Panc1 (cell line): ENCODE data around the gene MNDA. TPM values are rescaled to one million over a fixed set of nuclear protein-coding genes. Genes with fewer than 3 reads are reported as not detected.

Experiments used
- ATAC-seq: fragments of 200-7000 bp; cut with Tn5 transposase; 2 replicates; pipeline ENCODE4 v1.9.1; 2020; ENCODE audit warnings: mild to moderate bottlenecking, moderate library complexity
- Bru-seq: library from RNA; stranded (reverse); fragments of 400-500 nt; gene quantifications from one replicate; lab custom pipeline; 2021; lab: Mats Ljungman, UMichigan
- BruChase-seq, 2 experiments: library from RNA; stranded (reverse); fragments of 400-500 nt; gene quantifications; one replicate each; lab custom pipeline; 2021; lab: Mats Ljungman, UMichigan
- BruUV-seq: library from RNA; stranded (reverse); fragments of 400-500 nt; replicated peaks from 2 replicates; lab custom pipeline; 2021; lab: Mats Ljungman, UMichigan
- CTCF ChIA-PET: fragments of 300-600 bp; sonication (Branson Sonifier 250); formaldehyde crosslinking; loops from one replicate; lab custom pipeline; 2022; ENCODE audit warnings: antibody characterized with exemption; lab: Charles Lee
- POLR2A ChIA-PET: fragments of 300-600 bp; sonication (Branson Sonifier 250); formaldehyde crosslinking; loops from one replicate; lab custom pipeline; 2022; ENCODE audit warnings: antibody characterized with exemption; lab: Charles Lee
- DNase-seq: peaks from one replicate; pipeline ENCODE4 v3.0.0-alpha.2; 2010; ENCODE audit warnings: low read depth, low spot score
- H3K27ac ChIP-seq: 2 replicates; pipeline ENCODE4 v1.5.1; 2011; ENCODE audit warnings: mild to moderate bottlenecking, low read length, inconsistent platforms
- H3K27me3 ChIP-seq: fragments of 200-500 bp; sonication (Bioruptor generic); 2 replicates; pipeline ENCODE4 v1.6.0; 2014; ENCODE audit warnings: low read length, inconsistent platforms; ENCODE audit not compliant: control insufficient read depth, insufficient read depth
- H3K36me3 ChIP-seq: fragments of 200-500 bp; sonication (Bioruptor generic); 2 replicates; pipeline ENCODE4 v1.5.1; 2014; ENCODE audit warnings: inconsistent platforms, mild to moderate bottlenecking, low read length, moderate library complexity; ENCODE audit not compliant: control insufficient read depth, insufficient read depth
- H3K4me1 ChIP-seq: 2 replicates; pipeline ENCODE4 v1.5.1; 2011; ENCODE audit warnings: inconsistent platforms, mild to moderate bottlenecking, low read length, moderate library complexity; ENCODE audit not compliant: control insufficient read depth, insufficient read depth
- H3K4me3 ChIP-seq, 2 experiments: 2 replicates each; pipeline ENCODE4 v1.5.1; 2011 to 2012; ENCODE audit warnings: low read depth in 2 of 2, low read length in 2 of 2, mild to moderate bottlenecking in 2 of 2, inconsistent platforms in 1 of 2, moderate library complexity in 1 of 2
- H3K9me3 ChIP-seq: fragments of 200-500 bp; sonication (Bioruptor generic); 2 replicates; pipeline ENCODE4 v1.5.1; 2014; ENCODE audit warnings: low read depth, mild to moderate bottlenecking, inconsistent platforms, low read length, moderate library complexity; ENCODE audit not compliant: control insufficient read depth, insufficient read depth
- CTCF ChIP-seq: fragments of 450-650 bp; IDR thresholded peaks from 2 replicates; pipeline ENCODE4 v1.5.1; 2017; ENCODE audit warnings: mild to moderate bottlenecking
- POLR2AphosphoS5 ChIP-seq: IDR thresholded peaks from 2 replicates; pipeline ENCODE4 v1.6.1; 2012; ENCODE audit warnings: mild to moderate bottlenecking, low read depth, low read length, moderate library complexity
- REST ChIP-seq, 2 experiments: IDR thresholded peaks; 2 replicates each; pipeline ENCODE4 v1.6.1; 2011 to 2012; ENCODE audit warnings: low read depth in 2 of 2, control low read depth in 1 of 2, low read length in 1 of 2, mild to moderate bottlenecking in 1 of 2, moderate library complexity in 1 of 2; ENCODE audit not compliant: insufficient read depth in 1 of 2
- SIN3A ChIP-seq: IDR thresholded peaks from 2 replicates; pipeline ENCODE4 v1.6.1; 2012; ENCODE audit warnings: low read depth, mild to moderate bottlenecking, low read length, moderate library complexity, borderline replicate concordance; ENCODE audit not compliant: insufficient read depth
- TCF7L2 ChIP-seq: IDR thresholded peaks from 2 replicates; pipeline ENCODE4 v1.6.1; 2011; ENCODE audit warnings: mild to moderate bottlenecking, low read depth, low read length, inconsistent platforms
- in situ Hi-C: cut with HindIII; loops from 2 replicates; pipeline ENCODE4 v1.10.0; 2016; ENCODE audit warnings: low sequenced_read_pairs, low pct_unique_long_range_greater_than_20kb
- intact Hi-C: fragments of 100-400 bp; cut with micrococcal nuclease; formaldehyde crosslinking; loops from one replicate; pipeline ENCODE4 v1.10.0; 2022; ENCODE audit not compliant: unreplicated experiment
- long read RNA-seq: library from polyadenylated mRNA; unstranded; transcript quantifications from one replicate; pipeline ENCODE4 v2.0.0, GENCODE V29; 2021; ENCODE audit not compliant: unreplicated experiment
- polyA plus RNA-seq: library from polyadenylated mRNA; unstranded; fragments of >200 nt; gene quantifications from one replicate; pipeline ENCODE4 v1.2.1, GENCODE V29; 2012; ENCODE audit warnings: missing spikeins; ENCODE audit not compliant: insufficient read length
- total RNA-seq: library from RNA; stranded (reverse); gene quantifications from one replicate; pipeline ENCODE4 v1.2.1, GENCODE V29; 2021; ENCODE audit not compliant: unreplicated experiment

Gene MNDA
- total RNA-seq (not detected), Bru-seq, nascent RNA (percentile 5 among the genes with signal in this experiment), BruChase-seq, experiment 1, labeled RNA remaining after a 2-hour chase (not detected), BruChase-seq, experiment 2, labeled RNA remaining after a 6-hour chase (percentile 13 among the genes with signal in this experiment)
- not detected for polyA plus RNA-seq
- long read RNA-seq, result 0 reads

- no peaks in the 10 kb centered on the region for H3K9me3 ChIP-seq
- in situ Hi-C loops, result no loop called here
- no peak for ATAC-seq
- H3K27ac ChIP-seq, result no peak within 1 kb of the TSS
- ChIA-PET CTCF (no interaction called here), POLR2A (no interaction called here)
- intact Hi-C loops, result no loop called here
- no peaks in the 10 kb centered on the region for H3K27me3 ChIP-seq
- no peaks in the 10 kb centered on the region for H3K4me1 ChIP-seq
- BruUV-seq, result no TSS peak
- no peak for DNase-seq
- no peak within 1 kb of the TSS for H3K4me3 ChIP-seq
- no peaks in the 10 kb centered on the region for H3K36me3 ChIP-seq
- TF ChIP-seq TCF7L2 (no peak), SIN3A (no peak), CTCF (no peak), REST (IDR thresholded peaks at IDR 0.05; ENCODE audit: insufficient read depth in 1 of 2, low read depth in 2 of 2, low read length in 1 of 2) (no peak), POLR2AphosphoS5 (no peak)
Observed at GRCh38 chr1:158830904-158831507, at the start of gene MNDA. TSS of gene MNDA (plus strand) at chr1:158831351. CDS start at chr1:158842154, 10,803 bp downstream.

GRCh38 chr1:158793604-158794003, 37.5 kb upstream of the MNDA start:
- CTCF ChIA-PET, result no interaction called here
- BruUV-seq, result no TSS peak
- H3K27ac ChIP-seq, result no peak overlapping the region
- ATAC-seq, result no peak
- H3K4me1 ChIP-seq, result no peaks in the 10 kb centered on the region
- no peaks in the 10 kb centered on the region for H3K9me3 ChIP-seq
- no peak for DNase-seq
- H3K36me3 ChIP-seq, result no peaks in the 10 kb centered on the region
- no peak overlapping the region for H3K4me3 ChIP-seq
- no peaks in the 10 kb centered on the region for H3K27me3 ChIP-seq
- TF ChIP-seq REST (IDR thresholded peaks at IDR 0.05; ENCODE audit: insufficient read depth in 1 of 2, low read depth in 2 of 2, low read length in 1 of 2) (no peak), CTCF (peak; percentile 16; the same call in 1 of the 2 replicates)
- intact Hi-C loops, result no loop called here
- in situ Hi-C loops, result no loop called here
- POLR2A ChIA-PET, result no interaction called here
